ENCODE data around the gene ENO3.
"Not testable (repeated sequence)": the region's sequence is repeated elsewhere in the genome, so short reads cannot be mapped to it uniquely, and the experiment has no call there.

ENO3 gene

DNA sequence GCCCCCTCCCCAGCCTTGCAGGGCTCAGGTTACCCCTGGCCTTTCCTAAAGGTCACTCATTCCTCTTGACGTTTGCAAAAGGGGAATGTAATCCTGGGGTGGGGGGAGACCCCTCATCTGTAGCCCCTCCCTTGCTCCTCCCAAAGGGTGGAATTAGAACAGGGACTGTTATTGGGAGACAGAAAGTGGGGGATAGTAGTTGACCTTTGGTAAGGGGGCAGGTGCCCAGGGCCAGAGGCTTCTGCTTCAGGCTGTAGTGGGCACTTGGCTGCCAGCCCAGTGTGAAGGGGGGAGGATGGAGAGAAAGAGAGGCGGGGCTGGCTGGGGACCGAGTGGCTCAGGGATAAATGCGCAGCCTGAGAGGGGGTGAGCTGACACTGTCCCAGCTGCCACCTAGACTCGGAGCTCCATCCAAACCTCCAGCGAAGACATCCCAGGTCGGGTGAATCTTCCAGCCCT is at the start of gene ENO3:
Gene ENO3 (plus strand): TSS at position 374 of the 459 bp plus-strand sequence. CDS start 711 bp downstream, outside the sequence.
- peak within 1 kb of the TSS; percentile 99 for H3K27ac ChIP-seq (ENCODE audit: low read depth, low read length)
- H3K4me1 ChIP-seq (ENCODE audit: control insufficient read depth, insufficient read depth, low read length) = peaks cover 41% of the 10 kb centered on the region
- peak within 1 kb of the TSS; percentile 86 for H3K9ac ChIP-seq (ENCODE audit: low read length)

DNA sequence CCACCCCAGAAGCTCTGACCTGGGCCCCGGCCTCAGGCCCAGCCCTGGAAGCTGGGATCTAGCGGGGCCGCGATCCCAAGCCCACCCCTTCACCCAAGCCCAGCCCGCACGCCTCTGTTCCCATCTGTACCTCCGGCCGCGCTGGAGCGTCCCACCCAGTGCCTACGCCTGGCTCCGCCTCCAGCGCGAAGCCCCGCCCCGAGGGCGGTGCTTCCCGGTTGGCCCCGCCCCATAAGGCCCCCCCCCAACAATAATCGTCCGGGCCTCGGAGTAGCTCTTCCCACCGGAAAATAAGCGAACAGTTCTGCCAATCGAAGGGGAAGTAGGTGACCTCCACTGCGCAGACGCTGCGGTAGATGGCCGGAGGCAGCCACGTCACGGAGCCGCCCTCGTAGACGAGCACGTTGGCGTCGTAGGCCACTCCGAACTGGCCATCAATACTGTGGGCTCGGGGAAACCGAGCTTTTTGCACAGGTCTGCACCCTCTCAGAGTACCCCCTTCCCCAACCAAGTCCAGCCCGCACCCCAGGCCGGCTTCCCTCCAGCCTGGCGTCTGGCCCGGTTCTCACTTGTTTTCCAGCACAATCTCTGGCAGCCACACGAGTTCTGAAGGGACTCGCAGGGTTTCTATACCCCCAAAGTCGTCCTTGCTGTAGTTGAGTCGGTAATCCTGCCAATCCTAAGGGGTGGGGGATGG is 49.1 kb upstream of the ENO3 start:
- peaks cover 3% of the 10 kb centered on the region; the same call in 1 of the 2 replicates for H3K27me3 ChIP-seq (ENCODE audit: control insufficient read depth, insufficient read depth, low read length)
- peaks cover 21% of the 10 kb centered on the region for H3K4me1 ChIP-seq (ENCODE audit: control insufficient read depth, insufficient read depth, low read length)
- H3K4me3 ChIP-seq (ENCODE audit: low read depth, low read length) = no peak overlapping the region
- no peak overlapping the region for H3K9ac ChIP-seq (ENCODE audit: low read length)
- no peaks in the 10 kb centered on the region for H3K9me3 ChIP-seq (ENCODE audit: control insufficient read depth, insufficient read depth, low read depth, low read length)
- H3K27ac ChIP-seq (ENCODE audit: low read depth, low read length) = no peak overlapping the region
- no peaks in the 10 kb centered on the region; the same call in 1 of the 2 replicates for H3K36me3 ChIP-seq (ENCODE audit: control insufficient read depth, insufficient read depth, low read length)

More for the DNA sequence above, at the start of gene ENO3:
- H3K9me3 ChIP-seq (ENCODE audit: control insufficient read depth, insufficient read depth, low read depth, low read length) = no peaks in the 10 kb centered on the region
- no peaks in the 10 kb centered on the region for H3K27me3 ChIP-seq (ENCODE audit: control insufficient read depth, insufficient read depth, low read length)
- H3K4me3 ChIP-seq (ENCODE audit: low read depth, low read length) = peak within 1 kb of the TSS; percentile 65
- peaks cover 21% of the 10 kb centered on the region for H3K36me3 ChIP-seq (ENCODE audit: control insufficient read depth, insufficient read depth, low read length)

DNA sequence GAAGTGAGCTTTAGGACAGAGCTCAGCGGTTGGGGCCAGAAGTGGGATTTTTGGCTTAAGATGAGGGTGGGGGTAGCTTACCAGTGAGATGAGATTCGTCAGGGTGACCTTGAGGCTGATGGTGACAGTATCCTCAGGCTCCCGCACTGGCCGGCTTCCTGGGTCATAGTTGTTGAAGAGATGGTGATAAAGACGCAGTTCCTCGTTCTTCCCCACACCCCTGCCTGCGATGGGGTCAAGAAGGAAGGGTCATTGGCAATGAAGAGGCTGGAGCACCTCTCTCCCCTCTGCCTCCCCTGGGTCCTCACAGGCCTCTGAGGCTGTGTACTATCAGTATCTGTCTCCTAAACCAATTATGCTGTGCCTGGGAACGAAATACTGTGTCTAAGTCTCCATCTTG is 48.4 kb upstream of the ENO3 start:
- Histone ChIP-seq H3K36me3 (ENCODE audit: control insufficient read depth, insufficient read depth, low read length) (no peaks in the 10 kb centered on the region), H3K9me3 (ENCODE audit: control insufficient read depth, insufficient read depth, low read depth, low read length) (no peaks in the 10 kb centered on the region), H3K9ac (ENCODE audit: low read length) (no peak overlapping the region), H3K27ac (ENCODE audit: low read depth, low read length) (no peak overlapping the region), H3K27me3 (ENCODE audit: control insufficient read depth, insufficient read depth, low read length) (peaks cover 3% of the 10 kb centered on the region; the same call in 1 of the 2 replicates), H3K4me1 (ENCODE audit: control insufficient read depth, insufficient read depth, low read length) (peaks cover 21% of the 10 kb centered on the region), H3K4me3 (ENCODE audit: low read depth, low read length) (no peak overlapping the region)

DNA sequence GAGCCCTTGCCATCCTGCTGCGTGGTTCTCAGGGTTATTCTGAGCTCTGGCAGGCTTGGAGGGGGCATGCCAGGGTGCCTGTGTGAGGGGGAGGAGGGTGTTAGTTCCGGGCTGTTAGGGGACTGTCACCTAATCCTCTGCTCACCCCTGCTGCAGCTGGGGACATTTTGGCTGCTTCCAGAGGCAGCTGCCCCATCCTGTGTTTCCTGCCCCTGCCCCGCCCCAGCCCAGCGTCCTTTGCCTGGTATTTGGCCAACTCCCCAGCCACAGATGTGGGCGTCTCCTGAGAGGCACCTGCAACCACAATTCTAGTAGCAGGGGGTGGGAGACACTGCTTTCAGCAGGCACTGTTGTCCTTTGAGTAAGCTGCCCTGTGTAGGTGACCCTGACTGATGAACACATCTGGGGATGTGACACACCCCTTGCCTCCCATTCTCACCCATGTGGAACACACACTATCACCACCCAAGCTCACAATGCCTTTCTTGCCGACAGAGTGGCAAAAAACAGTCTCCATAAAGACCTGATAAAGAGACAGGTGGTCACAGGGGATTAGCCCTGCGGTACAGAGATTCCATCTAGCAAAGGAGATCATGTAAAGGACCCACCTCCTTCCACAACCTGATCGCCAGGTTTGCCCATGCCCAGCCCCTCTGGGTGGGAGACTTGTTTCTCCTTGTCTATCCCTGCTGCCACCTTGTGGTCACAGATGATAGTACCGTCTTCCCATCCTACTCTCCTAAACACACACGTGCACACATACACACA is 47.7 kb upstream of the ENO3 start, which contains the start of gene CHRNE:
Gene CHRNE (minus strand): TSS at position 48 of the 768 bp plus-strand sequence. CDS start 35 bp downstream, at position 13.
- Histone ChIP-seq H3K36me3 (ENCODE audit: control insufficient read depth, insufficient read depth, low read length) (no peaks in the 10 kb centered on the region), H3K9me3 (ENCODE audit: control insufficient read depth, insufficient read depth, low read depth, low read length) (no peaks in the 10 kb centered on the region), H3K27me3 (ENCODE audit: control insufficient read depth, insufficient read depth, low read length) (peaks cover 3% of the 10 kb centered on the region; the same call in 1 of the 2 replicates), H3K4me1 (ENCODE audit: control insufficient read depth, insufficient read depth, low read length) (peaks cover 24% of the 10 kb centered on the region), H3K9ac (ENCODE audit: low read length) (no peak within 1 kb of the TSS), H3K4me3 (ENCODE audit: low read depth, low read length) (no peak within 1 kb of the TSS), H3K27ac (ENCODE audit: low read depth, low read length) (no peak within 1 kb of the TSS)

DNA sequence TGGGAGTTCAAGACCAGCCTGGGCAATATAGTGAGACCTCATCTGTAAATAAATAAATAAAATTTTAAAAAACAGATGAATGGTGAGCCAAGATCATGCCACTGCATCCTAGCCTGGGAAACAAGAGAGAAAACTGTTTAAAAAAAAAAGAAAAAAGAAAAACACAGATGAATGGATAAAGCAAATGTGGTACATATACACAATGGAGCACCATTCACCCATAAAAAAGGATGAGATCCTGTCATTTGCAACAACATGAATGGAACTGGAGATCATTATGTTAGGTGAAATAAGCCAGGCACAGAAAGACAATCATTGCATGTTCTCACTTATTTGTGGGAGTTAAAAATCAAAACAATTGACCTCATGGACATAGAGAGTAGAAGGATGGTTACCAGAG is 44.3 kb upstream of the ENO3 start:
- H3K4me1 ChIP-seq (ENCODE audit: control insufficient read depth, insufficient read depth, low read length) = peaks cover 31% of the 10 kb centered on the region
- H3K27me3 ChIP-seq (ENCODE audit: control insufficient read depth, insufficient read depth, low read length); H3K9me3 ChIP-seq (ENCODE audit: control insufficient read depth, insufficient read depth, low read depth, low read length); H3K27ac ChIP-seq (ENCODE audit: low read depth, low read length); H3K36me3 ChIP-seq (ENCODE audit: control insufficient read depth, insufficient read depth, low read length); H3K9ac ChIP-seq (ENCODE audit: low read length); H3K4me3 ChIP-seq (ENCODE audit: low read depth, low read length): not testable (repeated sequence)

DNA sequence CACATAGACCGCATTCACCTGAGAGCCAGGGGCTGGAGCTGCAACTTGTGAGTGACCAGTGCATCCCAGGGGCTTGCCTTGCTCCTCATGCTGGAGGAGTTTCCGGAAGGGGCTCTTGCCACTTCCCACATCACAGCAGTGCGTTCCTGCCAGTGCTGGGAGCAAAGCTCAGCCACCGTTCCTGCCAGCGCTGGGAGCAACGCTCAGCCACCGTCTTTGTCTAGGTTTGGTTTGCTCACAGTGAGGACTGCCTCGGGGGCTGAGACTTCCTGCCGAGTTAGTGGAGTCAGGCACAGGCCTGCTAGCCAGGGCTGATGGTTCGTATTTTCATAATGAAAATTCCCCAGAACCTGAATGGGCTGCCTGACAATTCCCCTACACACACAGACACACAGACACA is 42.6 kb upstream of the ENO3 start:
- Histone ChIP-seq H3K9ac (ENCODE audit: low read length) (peak overlapping the region; percentile 27), H3K36me3 (ENCODE audit: control insufficient read depth, insufficient read depth, low read length) (no peaks in the 10 kb centered on the region), H3K27me3 (ENCODE audit: control insufficient read depth, insufficient read depth, low read length) (no peaks in the 10 kb centered on the region), H3K4me1 (ENCODE audit: control insufficient read depth, insufficient read depth, low read length) (peaks cover 20% of the 10 kb centered on the region), H3K27ac (ENCODE audit: low read depth, low read length) (no peak overlapping the region; the same call in 1 of the 2 replicates), H3K4me3 (ENCODE audit: low read depth, low read length) (peak overlapping the region; percentile 6; the same call in 1 of the 2 replicates), H3K9me3 (ENCODE audit: control insufficient read depth, insufficient read depth, low read depth, low read length) (no peaks in the 10 kb centered on the region)

DNA sequence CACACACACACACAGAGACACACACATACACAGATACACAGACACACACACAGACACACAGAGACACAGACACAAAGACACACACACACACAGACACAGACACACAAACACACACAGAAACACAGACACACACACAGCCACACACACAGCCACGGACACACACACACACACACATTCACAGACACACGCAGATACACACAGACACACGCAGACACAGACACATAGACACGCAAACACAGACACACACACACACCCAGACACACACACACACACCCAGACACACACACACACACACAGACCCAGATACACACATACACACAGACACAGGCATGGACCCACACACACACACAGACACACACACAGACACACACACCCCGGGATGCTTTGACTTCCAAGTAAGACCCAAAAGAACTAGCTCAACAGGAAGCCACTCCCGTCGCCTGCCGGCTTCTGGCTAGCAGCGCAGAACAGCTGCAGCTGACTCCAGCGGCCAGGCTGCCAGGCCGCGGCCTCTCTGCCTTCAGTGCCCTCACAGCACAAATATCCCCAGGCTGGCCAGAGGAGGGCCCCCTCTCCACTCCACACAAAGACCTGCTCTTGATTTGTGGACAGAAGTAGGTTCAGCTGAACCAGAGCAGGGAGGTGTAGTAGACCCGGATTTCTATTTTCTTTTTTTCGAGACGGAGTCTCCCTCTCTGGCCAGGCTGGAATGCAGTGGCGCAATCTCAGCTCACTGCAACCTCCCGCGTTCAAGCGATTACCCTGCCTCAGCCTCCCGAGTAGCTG is 42.0 kb upstream of the ENO3 start:
- Histone ChIP-seq H3K36me3 (ENCODE audit: control insufficient read depth, insufficient read depth, low read length) (no peaks in the 10 kb centered on the region), H3K4me1 (ENCODE audit: control insufficient read depth, insufficient read depth, low read length) (peaks cover 18% of the 10 kb centered on the region), H3K27ac (ENCODE audit: low read depth, low read length) (no peak overlapping the region; the same call in 1 of the 2 replicates), H3K9ac (ENCODE audit: low read length) (peak overlapping the region; percentile 27), H3K27me3 (ENCODE audit: control insufficient read depth, insufficient read depth, low read length) (no peaks in the 10 kb centered on the region), H3K4me3 (ENCODE audit: low read depth, low read length) (peak overlapping the region; percentile 6; the same call in 1 of the 2 replicates), H3K9me3 (ENCODE audit: control insufficient read depth, insufficient read depth, low read depth, low read length) (no peaks in the 10 kb centered on the region)

DNA sequence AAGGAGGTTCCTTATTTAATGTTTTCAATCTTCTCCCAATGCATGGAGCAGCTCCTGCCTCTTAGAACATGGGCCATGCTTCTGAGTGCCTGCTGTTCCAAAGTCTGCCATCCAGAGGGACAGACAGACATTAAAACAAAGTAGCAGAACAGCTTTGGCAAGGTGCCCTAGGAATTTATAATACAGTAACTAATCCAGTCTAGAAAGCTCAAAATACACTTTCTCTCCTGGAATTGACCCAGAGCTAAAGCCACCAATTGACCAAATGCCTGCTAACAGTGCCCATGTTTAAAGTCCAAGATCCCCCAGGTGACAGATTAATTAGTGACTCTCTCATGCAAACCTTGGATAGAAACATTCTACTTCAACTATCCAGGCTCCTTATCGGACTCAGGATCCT is 36.9 kb upstream of the ENO3 start:
- Histone ChIP-seq H3K9me3 (ENCODE audit: control insufficient read depth, insufficient read depth, low read depth, low read length) (no peaks in the 10 kb centered on the region), H3K36me3 (ENCODE audit: control insufficient read depth, insufficient read depth, low read length) (no peaks in the 10 kb centered on the region), H3K27me3 (ENCODE audit: control insufficient read depth, insufficient read depth, low read length) (no peaks in the 10 kb centered on the region), H3K9ac (ENCODE audit: low read length) (no peak overlapping the region), H3K4me3 (ENCODE audit: low read depth, low read length) (no peak overlapping the region), H3K27ac (ENCODE audit: low read depth, low read length) (no peak overlapping the region), H3K4me1 (ENCODE audit: control insufficient read depth, insufficient read depth, low read length) (peaks cover 8% of the 10 kb centered on the region)

DNA sequence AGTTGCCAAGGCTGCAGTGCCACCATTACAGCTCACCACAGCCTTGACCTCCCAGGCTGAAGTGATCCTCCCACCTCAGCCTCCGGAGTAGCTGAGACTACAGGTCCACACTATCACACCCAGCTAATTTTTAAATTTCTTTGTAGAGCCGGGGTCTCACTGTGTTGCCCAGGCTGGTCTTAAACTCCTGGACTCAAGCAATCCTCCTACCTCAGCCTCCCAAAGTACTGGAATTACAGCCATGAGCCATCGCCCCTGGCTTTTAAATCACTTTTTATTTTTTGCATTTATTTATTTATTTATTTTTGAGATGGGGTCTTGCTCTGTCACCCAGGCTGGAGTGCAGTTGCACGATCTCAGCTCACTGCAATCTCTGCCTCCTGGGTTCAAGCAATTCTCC is 36.4 kb upstream of the ENO3 start:
- H3K36me3 ChIP-seq (ENCODE audit: control insufficient read depth, insufficient read depth, low read length); H3K27ac ChIP-seq (ENCODE audit: low read depth, low read length); H3K9me3 ChIP-seq (ENCODE audit: control insufficient read depth, insufficient read depth, low read depth, low read length); H3K27me3 ChIP-seq (ENCODE audit: control insufficient read depth, insufficient read depth, low read length); H3K9ac ChIP-seq (ENCODE audit: low read length); H3K4me3 ChIP-seq (ENCODE audit: low read depth, low read length): not testable (repeated sequence)
- peaks cover 10% of the 10 kb centered on the region for H3K4me1 ChIP-seq (ENCODE audit: control insufficient read depth, insufficient read depth, low read length)

DNA sequence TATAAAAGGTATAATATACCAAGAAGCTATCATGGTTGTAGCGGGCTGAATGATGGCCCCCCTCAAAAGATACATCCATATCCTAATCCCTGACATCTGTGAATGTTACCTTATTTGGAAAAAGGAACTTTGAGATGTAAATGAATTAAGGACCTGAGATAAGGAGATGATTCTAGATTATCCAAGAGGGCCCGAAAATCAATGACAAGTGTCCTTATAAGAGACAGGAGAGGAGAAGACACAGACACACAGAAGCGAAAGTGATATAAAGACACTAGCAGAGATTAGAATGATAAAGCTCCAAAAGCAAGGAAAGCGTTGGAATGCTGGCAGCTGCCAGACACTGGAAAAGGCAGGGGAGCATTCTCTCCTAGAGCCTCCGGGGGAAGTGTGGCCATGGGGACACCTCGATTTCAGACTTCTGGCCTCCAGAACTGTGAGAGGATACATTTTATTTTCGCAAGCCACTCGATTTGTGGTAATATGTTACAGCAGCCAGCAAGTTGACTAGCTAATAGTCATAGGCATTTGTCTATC is 31.3 kb upstream of the ENO3 start:
- H3K4me3 ChIP-seq (ENCODE audit: low read depth, low read length) = no peak overlapping the region
- peaks cover 9% of the 10 kb centered on the region; the same call in 1 of the 2 replicates for H3K4me1 ChIP-seq (ENCODE audit: control insufficient read depth, insufficient read depth, low read length)
- no peak overlapping the region for H3K27ac ChIP-seq (ENCODE audit: low read depth, low read length)
- no peak overlapping the region for H3K9ac ChIP-seq (ENCODE audit: low read length)
- H3K9me3 ChIP-seq (ENCODE audit: control insufficient read depth, insufficient read depth, low read depth, low read length) = no peaks in the 10 kb centered on the region
- H3K27me3 ChIP-seq (ENCODE audit: control insufficient read depth, insufficient read depth, low read length) = no peaks in the 10 kb centered on the region
- H3K36me3 ChIP-seq (ENCODE audit: control insufficient read depth, insufficient read depth, low read length) = no peaks in the 10 kb centered on the region
